SK-N-DZ (cell line): ENCODE data around the gene ANGPTL7.
A peak's percentile ranks its signal among the peaks of the same experiment; 100 is the strongest.
"Not testable (repeated sequence)": the region's sequence is repeated elsewhere in the genome, so short reads cannot be mapped to it uniquely, and the experiment has no call there.

Experiments used
- DNase-seq: peaks from one replicate; pipeline ENCODE4 v3.0.0-alpha.2; 2015; ENCODE audit warnings: low spot score

Gene ANGPTL7

DNA sequence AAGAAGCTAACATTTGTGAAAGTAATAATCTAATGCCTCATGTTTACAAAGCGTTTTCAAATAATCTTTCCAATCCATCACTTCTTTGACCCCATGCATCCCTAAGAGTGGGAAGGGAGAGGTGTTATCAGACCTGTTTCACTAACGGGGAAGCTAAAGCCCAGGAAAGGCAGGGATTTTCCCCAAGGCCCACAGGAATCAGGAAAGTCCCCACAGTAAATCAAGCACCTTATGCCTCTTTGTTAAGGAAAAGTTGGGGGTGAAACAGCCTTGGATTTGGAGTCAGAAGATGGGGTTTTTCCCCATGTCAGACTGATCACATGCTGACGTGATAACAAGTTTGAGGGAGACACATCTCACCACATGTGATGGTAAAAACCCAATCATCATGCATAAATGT is 20.0 kb upstream of the ANGPTL7 start:
- DNase-seq = no peak

DNA sequence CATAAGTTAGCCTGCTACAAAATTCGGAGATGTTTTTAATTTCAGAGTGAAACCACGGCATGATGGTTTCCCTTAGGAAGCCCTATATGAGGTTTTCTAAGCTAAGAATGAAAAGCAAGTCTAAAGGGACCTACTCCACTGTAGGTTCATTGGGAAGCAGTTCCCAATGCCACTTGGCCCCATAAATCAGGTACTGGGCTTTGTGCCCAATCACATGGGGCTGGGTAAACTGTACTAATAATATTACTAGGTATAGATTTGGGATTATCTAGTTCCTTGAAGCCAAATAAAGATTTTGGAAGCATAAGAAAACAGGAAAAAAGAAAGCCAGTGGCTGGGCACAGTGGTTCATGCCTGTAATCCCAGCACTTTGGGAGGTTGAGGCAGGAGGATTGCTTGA is 19.1 kb upstream of the ANGPTL7 start:
- DNase-seq = no peak

DNA sequence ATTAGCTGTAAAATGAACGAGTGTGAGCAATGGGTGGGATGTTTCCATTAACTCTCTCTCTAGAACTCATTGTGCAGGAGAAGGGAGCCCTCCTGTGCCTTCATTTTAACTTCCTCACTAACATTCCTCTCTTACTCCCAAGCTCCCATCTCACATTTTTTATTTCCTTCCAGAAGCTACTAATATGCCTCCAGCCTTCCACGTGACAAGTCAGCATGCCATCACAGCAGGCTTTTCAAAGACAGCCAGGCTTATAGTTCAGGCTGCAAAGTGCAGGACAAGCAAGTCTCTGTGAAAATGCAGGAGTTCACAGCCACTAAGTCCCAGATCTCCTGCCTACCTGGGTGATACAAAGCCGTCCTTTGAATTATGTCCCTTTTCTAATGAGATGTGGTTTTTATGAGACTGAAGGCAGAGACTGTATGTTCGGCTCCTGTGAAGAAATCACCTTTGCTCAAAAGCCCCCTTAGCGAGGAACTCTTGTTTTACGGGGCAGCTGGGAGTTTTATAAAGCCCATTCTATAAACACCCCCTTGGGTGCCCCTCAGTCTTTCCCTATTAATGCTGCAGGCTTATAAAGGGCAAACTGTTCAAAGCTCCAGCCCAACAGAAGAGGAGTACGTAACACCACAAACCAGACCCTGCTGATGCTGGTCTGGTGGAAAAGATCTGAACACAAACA is 14.8 kb upstream of the ANGPTL7 start:
- no peak for DNase-seq

DNA sequence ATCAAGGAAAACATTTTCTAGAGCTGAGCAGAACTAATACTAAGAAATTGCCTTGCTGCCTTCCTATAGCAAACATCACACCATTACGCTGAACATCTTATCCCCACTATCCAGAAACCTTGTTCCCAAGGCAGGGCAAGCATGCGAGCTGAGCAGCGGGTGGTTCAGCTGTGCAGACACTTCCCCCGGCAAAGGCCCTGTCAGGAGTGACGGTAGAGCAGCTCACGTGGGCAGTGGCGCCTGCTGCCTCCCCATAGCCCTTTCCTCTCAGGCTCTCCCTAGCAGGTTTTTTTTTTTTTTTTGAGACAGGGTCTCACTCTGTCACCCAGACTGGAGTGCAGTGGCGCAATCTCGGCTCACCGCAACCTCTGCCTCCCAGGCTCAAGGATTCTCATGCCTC is 13.7 kb upstream of the ANGPTL7 start:
- DNase-seq = no peak

DNA sequence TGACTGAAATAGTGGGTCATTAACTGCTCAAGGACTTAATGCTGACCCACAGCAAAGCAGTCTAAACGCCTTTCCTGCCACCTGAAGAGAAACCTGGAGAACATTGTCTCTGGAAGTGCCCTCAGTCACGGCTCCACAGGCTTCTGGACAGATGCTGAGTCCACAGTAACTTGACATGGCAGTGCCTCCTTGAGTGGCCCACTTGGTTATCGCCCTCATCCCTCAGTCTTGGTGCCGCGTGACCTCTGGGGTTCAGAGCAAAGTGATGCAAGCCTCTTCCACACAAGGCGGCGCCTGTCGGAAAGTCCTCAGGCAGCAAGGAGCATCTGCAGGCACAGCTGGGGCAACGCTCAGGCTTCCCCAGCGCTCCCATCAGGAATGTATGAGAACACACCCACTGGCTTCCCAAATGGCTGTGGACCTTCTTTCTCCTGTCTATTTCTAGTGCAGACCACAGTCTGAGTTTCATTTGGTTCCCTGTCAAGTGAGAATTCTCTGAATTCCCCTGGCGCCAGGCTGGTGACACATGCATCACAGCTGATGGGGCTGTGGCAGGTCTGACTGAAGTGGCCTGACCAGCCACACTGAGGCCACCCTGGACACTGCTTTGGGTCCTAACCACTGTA is 13.0 kb upstream of the ANGPTL7 start:
- no peak for DNase-seq

DNA sequence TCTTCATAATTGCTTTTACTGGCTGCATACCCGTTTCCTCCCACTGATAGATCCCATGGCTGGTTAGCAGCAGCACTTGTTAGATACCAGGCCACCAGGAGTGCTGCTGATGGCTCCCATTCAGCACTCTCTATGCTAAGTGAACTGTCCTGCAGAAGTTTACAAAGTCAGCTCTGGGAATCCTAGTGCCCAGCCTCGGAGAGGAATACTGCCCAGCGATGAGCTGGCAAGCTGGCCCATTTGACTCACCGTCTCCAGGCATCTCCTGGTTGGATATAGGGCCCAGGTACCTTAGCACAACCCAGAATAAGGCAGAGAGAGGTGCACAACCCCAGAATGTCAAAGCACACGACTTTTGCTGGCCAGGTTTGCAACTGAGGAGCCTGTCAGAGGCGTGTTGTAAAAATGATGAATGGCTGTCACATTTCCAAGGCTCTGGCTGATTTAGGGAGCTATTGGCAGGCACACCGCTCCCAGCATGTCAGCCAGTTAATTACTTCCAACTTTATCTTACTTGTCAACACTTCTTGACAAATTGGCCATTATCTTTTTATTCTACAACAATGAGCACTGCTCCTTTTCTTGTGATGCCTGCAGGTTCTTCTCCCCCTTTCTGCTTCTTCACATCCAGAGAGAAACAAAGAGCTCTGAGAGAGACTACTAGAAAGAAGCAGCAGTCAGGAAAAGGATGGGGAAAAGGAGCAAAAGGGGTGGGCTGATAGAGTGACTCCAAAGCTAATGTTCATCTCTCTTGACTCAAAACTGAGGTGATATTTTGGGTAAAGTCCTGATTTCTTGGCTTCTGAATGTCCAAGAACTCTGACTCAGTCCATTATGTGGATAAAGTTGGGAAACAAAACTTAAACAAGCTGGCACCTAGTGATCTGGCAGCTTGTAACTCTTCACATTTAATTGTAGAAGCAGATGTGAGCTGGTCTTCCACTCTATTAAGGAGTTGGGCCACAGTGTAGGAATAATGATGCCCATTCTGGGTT is 10.8 kb upstream of the ANGPTL7 start:
- DNase-seq = no peak

DNA sequence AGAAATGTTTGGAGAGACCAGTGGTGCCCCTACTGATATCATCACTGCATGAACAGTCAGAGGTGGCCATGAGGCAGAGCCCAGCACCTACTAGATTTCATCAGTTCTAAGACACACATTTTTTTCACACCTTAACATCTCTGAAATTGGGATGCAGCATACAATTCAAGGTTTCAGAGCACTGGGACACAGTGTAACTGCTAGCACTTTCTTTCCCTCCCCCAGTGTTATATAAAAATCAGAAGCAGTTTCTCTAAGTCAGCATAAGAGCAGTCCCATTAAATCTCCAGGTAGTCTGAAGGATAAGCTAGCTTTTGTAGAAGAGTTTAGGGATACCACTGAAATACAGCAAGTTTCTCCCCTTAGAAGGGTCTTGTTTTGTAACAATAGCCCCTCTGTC is 10.0 kb upstream of the ANGPTL7 start:
- no peak for DNase-seq

DNA sequence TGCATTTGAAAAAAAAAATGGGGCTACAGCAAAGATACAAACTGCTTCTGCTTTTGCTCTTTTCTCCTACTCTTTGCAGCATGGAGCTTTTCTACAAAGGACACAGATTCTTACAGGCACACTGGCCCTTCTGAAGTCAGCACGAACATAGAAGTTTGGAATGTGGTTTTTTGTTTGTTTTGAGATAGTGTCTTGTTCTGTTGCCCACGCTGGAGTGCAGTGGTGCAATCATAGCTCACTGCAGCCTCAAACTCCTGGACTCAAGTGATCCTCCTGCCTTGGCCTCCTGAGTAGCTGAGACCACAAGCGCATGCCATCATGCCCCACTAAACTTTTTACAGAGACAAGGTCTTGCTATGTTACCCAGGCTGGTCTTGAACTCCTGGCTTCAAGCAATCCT is 9.4 kb upstream of the ANGPTL7 start:
- DNase-seq = not testable (repeated sequence)

DNA sequence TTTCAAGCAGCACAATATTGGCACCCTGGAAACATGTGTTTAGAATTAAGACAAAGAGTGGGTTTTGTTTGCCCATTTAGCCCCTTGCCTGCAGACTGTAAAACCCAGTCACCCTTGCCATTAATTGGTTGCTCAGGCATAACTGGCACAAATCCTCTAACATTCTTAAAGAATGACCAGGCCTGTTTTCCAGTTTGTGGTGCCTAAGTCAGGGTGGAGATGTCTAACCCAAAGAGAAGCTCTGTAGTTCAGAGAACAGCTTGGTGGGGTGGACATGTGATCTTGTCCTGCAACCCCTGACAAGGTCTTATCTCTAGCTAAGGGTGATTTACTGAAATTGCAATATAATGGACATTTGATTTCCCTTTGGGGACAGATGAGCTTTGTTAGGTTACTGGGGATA is 8.8 kb upstream of the ANGPTL7 start:
- DNase-seq = peak; percentile 59

DNA sequence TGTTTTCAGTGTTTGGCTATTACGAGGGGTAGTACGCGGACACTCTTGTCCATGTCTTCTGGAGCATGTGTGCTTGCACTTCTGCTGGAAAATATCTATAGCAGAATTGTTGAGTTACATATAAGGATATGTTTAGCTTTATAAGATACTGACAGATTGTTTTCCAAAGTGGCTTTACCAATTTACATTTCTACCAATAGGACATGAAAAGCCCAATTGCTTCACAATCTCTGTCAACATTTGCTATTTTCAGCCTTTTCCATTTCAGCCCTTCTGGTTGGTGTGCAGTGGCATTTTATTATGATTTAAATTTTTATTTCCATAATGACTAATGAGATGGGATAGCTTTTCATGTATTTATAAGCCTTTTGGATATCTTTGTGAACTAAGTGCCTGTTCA is 6.3 kb upstream of the ANGPTL7 start:
- DNase-seq = no peak

DNA sequence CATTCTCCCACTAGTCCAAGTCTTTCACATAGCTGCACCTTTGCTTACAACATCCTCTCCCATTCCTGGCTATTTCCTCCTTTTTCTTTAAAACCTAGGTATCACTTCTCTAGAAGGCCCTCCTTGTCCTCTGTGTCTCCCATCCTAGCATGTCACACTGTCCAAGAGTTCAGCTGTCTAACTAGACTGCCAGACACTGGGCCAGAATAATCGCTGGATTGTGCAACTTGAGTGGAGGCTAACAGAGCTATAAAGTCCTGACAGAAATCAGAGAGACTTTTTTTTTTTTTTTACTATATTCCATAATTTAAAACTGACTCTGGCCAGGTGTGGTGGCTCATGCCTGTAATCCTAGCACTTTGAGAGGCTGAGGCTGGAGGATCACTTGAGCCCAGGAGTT is 4.2 kb upstream of the ANGPTL7 start:
- DNase-seq = no peak

DNA sequence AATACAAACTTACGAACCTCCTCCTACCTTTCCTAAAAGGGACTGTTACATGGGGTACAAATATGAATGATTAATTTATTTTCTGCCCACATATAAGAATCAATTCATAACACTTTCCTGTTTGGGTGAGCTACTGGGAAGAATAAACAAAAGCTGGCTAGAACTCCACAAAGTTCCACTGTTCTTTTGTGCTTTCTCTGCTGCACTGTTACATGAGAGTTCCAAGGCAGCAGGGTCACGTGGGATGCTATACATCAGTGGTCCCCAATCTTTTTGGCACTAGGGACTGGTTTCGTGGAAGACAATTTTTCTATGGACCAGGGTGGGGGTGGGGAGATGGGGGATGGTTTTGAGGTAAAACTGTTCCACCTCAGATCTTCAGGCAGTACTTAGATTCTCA is 2.2 kb upstream of the ANGPTL7 start:
- DNase-seq = no peak

DNA sequence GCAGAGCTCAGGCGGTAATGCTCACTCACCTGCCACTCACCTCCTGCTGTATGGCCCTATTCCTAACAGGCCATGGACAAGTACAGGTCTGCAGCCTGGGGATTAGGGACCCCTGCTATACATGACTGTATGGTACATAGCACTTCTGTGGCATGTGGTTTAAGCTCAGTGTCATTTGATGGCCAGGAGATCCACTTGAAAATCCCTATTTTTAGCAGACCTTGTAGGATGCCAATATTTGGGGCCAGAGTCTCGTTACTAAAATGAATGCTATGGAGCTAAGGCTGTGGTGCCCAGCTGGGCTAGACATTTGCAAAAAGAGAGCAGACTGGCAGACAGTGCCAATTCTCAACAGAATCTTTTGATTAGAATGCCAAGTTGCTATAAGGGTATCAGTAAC is 1.7 kb upstream of the ANGPTL7 start:
- no peak for DNase-seq

DNA sequence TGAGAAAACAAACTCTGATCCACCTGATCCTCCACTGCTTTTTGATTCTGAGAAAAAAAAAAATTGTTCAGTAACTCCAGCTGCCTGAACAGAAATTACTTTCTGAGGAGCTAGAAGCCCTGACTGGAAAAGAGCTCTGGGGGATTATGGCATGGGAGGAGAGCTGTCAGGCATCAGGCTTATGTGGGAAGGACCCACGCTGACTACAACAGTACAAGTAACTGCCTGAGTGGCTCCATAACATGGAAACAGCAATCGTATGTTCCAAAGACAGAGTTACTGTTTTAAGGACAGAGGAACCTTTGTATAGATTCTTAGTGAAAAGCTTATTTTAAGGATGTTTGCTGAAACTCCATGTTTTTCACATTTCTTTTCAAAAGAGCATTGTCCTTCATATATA is 1.2 kb upstream of the ANGPTL7 start:
- DNase-seq = no peak

DNA sequence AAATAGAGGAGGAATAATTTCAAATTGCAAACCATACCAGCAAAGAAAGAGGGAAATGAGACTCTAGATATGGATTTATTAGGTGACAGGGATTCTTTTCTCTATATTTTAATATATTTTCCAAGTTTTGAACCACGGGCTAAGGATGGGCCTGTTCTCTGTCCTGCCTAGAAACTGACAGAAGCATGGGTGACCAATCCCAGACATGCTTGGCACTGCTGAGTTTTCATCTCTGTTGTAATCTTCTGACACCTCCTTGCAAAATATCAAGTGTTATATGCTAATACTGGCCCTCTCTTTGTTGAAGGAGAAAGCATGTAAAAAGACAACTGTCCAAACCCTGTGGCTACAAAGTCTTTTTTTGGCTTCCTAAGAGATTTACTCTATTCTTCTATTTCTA is 774 bp upstream of the ANGPTL7 start:
- no peak for DNase-seq

DNA sequence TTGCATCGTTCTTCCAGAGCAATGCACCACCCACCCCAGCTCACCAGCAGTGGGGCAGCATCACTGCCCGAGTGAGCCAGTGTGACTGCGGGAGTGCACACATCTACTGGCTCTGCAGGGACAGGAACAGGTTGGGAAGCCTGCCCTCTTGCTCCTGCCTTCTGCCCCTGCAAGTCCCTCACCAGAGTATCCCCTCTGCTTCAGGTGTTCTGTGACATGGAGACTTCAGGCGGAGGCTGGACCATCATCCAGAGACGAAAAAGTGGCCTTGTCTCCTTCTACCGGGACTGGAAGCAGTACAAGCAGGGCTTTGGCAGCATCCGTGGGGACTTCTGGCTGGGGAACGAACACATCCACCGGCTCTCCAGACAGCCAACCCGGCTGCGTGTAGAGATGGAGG is 4.2 kb downstream of the ANGPTL7 start:
- DNase-seq = no peak

DNA sequence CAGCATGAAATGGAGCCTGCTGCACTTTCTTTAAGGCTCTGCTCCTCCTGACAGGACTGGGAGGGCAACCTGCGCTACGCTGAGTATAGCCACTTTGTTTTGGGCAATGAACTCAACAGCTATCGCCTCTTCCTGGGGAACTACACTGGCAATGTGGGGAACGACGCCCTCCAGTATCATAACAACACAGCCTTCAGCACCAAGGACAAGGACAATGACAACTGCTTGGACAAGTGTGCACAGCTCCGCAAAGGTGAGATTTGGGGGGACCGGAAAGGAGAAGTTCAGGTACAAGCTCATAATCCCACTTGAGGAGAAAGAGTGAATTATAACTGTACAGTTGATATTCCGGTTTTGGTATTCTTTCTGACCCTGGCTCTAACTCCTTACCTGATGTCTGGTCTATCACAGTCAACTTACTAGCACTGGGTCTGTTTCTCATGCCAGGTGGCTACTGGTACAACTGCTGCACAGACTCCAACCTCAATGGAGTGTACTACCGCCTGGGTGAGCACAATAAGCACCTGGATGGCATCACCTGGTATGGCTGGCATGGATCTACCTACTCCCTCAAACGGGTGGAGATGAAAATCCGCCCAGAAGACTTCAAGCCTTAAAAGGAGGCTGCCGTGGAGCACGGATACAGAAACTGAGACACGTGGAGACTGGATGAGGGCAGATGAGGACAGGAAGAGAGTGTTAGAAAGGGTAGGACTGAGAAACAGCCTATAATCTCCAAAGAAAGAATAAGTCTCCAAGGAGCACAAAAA is 5.4 kb downstream of the ANGPTL7 start:
- no peak for DNase-seq

DNA sequence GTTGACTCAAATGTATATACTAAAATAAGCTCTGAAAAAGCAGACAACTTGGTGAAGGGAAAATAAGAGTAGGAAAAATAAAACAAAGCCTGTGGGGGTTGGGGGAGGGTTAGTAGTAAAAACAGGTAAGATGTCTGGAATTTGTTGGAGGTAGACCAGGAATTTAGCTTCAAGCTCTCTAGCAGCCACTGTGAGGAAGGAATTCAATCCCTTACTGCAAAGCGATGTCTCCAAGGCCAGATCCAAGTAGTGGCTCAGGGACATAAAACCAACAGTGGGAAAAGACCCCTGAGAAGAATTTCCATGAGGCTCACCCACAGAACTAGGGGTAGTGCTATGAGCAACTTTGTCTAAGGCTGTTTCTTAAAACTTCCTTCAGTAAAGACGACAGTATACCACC is 7.8 kb downstream of the ANGPTL7 start:
- DNase-seq = no peak

DNA sequence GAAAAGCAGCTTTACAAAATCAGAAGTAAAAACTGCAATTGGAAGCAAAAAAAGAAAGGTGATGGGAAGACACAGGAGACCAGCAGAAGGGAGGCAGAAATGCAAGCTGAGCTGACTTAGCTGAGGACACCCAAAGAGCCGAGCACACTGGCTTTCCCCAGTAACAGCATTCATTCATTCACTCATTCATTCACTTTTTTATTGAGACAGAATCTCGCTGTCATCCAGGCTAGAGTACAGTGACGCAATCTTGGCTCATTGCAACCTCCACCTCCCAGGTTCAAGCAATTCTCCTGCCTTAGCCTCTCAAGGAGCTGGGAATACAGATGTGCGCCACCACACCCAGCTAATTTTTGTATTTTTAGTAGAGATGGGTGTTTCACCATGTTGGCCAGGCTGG is 8.2 kb downstream of the ANGPTL7 start:
- no peak for DNase-seq

DNA sequence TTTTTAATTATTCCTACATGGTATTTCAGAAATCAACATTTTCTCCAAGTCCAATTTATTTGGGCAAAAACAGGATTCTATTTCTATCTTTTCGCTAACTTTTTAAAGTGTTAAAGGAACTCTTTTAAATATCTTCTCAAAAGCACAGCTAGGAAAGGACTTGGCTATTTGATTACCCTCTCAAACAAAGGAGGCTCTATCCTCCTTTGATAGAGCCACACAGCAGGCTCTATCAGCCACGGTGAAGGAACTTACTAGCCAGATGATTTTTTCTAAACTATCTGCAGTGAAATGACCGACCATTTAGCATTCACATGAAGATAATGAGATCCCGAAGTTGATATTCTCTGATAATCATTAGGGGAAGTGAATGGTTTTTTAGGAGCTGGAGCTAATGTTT is 9.1 kb downstream of the ANGPTL7 start:
- no peak for DNase-seq

DNA sequence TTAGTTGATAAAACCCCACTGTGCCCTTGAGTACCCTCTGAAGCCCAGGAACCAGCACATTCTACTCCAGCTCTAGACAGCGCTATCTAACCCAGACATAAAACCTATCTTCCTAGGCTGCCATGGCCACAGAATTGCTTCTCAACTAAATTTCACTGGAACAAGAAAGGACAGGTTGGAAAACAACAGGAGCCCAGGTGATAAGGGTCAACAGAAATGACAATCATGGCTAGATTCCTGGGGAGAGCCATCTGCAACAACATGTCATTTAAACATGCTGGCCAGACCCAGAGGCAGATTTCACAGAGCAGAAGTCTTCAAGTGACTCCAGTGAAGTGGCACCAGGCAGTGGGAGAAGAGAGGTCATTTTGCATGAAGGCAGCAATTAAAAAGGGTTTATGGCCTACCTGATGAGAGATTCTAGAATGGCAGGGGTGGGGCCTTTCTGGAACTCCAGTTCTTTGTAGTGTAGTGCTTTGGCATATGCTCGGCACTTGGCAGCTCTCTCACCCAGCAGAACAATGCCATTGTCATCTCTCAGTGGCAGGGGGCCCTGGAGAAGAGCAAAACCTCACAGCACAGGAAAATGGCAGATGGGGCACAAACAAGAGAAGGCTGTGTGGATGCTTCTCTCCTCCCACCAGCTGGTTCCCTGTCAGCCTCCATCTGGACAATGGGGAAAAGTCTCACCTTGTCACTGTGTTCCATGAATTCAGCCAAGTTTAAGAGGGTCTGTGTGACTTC is 9.9 kb downstream of the ANGPTL7 start:
- no peak for DNase-seq
